RKO (cell line): ENCODE measurements around the gene KMT2B.
"Not testable (repeated sequence)": the region's sequence is repeated elsewhere in the genome, so short reads cannot be mapped to it uniquely, and the experiment has no call there.

Experiments
- DNase-seq: peaks from one replicate; pipeline ENCODE4 v3.0.0-alpha.2; 2016; ENCODE audit warnings: low spot score

KMT2B gene

DNA sequence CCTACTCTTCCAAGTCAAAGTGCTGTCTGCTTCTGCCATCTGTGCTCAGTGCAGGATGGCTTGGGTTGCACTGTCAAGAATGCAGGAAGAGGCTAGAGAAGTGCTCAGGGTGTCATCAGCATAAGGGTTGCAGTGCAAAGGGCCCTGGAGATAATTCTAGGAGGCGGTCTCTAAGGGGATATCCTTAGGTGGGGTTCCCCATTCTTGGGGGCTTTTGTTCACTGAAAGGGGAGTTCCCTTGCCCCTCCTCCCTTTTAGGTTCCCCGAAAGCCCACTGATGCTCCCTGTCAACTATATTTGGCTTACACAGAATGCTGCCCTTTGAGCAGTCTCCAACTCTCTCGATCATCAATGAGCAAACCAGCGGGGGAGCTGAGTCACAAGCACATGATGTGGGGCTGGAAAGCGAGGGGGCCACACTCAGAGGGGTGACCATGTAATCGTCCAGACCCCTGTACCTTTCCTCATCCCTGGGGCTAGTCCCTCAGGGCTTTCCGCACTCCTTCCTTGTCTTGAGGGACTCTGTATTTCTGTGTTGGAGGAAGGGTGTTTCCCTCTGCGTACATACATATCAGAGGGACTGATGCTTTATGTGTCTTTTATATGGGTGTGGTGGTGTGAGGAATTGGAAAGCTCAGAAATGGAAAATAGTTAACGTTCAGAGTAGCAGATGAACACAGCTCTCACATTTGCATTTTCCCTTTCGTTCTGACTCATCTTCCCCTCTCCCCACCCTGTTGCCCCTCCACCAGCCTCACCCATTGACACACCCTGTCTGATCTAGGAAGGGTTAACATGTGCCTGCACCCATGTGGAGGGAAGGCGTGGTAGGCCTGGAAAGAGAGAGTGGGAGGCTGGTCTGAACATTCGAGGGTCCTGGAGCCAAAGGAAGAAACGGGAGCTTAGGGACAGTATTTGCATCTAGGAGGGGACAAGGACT lies 6.7 kb upstream of the KMT2B start:
- DNase-seq = no peak

DNA sequence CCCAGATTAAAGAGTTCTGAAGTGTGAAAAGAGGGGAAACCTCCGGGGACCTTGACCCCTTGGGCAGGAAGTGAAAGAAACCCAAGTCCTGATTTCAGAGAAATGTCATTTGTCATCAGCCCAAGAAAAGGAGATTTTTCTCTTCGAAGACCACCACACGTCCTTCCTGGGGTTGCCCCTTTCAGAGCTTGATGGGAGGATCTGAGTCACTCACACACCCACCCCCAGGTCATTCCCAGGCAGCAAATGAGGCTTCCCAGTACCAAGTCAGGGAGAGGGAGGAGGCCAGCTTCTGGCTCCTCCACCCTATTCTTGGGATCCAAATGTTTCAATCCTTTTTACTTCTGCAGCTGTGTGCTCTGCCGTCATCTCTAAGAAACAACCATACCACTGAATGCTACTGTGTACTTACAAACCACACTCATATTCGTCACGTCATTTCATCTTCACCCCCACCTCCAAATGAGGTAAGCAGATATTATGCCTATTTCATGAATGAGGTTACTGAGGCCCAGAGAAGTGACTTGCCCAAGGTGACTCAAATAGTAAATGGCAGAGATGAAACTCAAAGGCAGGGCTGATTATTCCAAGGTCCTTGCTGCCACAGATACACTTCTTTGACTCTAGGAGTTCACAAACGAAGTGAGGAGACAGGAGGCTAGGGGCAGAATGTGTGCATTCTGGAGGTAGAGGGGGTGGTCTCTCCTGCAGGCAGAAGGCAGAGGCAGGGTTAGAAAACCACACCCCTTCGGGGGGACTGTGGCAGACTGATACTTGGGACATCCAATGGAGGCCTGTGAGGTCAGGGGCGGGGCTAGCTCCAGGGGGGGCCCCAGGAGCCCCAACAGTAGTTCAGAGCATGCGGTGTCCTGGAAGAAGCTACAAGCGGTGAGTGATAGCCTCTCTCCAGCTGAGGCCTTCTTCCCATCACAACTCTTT lies 5.0 kb upstream of the KMT2B start:
- no peak for DNase-seq

DNA sequence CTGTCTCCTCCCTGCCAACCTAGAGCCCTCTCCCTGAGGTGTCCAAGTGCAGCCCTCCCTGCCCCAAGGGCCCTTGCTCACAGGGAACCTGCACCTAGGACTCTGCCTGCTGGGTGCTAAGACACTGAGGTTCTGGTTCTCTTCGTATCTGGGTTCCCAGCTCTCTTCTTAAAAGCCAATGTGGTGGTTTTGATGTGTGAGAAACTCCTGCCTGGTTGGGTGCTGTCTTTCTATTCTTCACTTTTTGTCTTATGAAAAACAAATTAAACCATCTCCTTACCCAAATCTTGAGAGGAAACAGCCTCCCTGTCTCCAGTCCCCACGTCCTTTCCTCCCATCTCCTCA lies 4.3 kb upstream of the KMT2B start:
- no peak for DNase-seq

DNA sequence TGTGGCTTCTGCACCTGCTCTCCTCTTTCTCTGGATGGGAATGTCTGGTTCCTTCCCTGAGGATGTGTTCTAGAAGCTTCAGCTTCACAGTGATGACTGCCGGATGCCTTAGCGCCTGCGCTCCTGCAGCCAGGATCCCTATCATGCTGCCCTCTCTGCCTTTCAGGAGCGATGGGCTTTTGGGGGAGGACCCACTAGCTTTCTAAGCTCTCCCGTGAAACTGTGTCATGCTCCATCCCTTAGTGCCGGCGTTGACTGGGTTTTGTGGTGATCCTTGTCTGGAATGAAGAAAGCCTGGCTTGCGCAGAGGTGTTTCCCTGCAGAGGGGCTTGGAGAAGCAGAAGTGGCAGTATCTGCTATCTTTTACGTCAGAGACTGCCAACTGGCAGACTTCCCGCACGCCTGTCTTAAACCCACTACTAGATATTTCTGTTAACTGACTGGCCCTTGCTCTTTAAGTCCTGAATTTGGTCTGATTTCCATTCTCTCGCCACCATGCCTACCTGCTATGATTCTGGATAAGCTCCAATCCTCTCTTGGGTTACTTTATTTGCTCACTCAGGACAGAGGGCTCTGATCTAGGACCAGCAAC lies 3.8 kb upstream of the KMT2B start:
- DNase-seq = no peak

DNA sequence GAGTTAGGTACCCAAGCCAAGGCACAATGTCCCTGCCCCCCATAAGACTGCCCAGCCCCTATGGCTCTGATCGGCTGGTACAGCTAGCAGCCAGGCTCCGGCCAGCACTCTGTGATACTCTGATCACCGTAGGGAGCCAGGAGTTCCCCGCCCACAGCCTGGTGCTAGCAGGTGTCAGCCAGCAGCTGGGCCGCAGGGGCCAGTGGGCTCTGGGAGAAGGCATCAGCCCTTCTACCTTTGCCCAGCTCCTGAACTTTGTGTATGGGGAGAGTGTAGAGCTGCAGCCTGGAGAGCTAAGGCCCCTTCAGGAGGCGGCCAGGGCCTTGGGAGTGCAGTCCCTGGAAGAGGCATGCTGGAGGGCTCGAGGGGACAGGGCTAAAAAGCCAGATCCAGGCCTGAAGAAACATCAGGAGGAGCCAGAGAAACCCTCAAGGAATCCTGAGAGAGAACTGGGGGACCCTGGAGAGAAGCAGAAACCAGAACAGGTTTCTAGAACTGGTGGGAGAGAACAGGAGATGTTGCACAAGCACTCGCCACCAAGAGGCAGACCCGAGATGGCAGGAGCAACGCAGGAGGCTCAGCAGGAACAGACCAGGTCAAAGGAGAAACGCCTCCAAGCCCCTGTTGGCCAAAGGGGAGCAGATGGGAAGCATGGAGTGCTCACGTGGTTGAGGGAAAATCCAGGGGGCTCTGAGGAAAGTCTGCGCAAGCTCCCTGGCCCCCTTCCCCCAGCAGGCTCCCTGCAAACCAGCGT lies 3.0 kb upstream of the KMT2B start:
- DNase-seq = no peak

DNA sequence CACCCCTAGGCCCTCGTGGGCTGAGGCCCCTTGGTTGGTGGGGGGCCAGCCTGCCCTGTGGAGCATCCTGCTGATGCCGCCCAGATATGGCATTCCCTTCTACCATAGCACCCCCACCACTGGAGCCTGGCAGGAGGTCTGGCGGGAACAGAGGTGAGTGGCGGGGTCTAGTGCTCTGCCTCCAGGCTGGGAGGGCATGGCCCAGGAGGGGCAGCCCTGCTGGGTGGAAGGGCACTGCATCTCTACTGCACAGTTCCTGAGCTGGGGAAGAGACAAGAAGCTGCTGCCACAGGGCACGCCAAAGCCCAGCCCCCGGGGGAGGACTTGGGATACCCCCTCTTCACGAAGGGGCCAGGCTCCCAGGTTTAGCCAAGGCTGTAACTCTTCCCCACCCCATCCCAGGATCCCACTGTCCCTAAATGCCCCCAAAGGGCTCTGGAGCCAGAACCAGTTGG lies 2.4 kb upstream of the KMT2B start:
- DNase-seq = no peak

DNA sequence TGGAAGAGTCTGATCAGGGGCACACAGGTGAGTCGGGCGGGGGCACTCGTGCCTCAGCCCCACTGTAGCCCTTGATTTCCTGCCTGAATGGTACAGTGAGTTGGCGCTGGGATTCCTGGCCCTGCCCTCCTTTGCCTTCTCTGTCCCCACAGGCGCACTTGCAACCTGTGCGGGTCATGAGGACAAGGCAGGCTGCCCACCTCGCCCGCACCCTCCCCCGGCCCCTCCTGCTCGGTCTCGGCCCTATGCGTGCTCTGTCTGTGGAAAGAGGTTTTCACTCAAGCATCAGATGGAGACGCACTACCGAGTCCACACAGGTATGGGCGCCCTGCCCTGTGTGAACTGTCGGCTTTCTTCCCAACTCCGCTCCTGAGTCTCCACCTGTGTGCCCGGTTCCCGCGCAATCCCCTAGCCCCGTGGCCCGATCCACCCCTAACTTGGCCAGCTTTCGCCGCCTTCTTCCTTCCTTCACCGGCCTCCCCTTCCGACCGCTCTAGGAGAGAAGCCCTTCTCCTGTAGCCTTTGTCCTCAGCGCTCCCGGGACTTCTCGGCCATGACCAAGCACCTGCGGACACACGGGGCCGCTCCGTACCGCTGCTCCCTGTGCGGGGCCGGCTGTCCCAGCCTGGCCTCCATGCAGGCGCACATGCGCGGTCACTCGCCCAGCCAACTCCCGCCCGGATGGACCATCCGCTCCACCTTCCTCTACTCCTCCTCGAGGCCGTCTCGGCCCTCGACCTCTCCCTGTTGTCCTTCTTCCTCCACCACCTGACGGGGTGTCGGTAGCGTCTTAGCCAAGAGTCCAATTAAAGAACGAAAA lies 1.6 kb upstream of the KMT2B start:
- DNase-seq = no peak

DNA sequence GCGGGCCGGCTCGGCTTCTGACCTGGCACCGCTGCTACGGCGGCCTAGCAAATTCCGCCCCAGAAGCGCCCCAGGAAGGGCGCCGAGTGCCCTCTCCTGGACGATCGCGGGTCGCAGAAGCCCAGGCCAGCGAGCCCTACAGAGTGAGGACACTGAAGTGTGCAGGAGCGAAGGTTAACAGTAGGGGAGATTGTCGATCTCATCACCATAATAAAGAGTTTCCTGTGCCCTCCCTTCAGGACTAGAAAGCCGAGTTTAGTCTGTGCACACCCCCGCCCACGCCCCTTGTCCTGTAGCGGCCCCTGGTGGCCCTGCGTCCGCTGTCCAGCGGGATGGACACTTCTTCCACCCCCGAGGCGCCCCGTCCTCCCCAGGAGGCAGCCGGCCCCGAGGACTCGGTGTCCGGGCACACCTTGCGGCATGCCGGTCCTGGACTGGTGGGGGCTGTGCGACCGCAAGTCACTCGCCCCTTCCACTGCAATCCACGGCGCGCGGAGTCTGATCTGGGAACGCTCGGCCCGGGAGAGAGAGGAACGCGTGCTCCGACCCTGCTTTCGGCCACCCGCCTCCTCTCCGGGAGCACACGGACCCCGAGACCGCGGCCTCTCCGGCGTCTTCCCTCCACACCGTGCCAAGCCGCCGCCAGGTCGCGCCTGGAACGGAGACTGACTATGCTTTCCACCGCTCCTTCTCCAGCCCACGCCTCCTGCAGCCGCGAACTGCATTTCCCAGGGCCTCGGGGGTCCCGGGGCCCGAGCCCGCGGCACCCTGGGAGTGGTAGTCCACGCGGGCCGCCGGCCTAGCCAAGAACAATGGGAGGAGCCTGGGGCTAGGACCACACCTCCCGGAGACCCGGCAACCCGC lies 770 bp upstream of the KMT2B start:
- peak; percentile 96 for DNase-seq

DNA sequence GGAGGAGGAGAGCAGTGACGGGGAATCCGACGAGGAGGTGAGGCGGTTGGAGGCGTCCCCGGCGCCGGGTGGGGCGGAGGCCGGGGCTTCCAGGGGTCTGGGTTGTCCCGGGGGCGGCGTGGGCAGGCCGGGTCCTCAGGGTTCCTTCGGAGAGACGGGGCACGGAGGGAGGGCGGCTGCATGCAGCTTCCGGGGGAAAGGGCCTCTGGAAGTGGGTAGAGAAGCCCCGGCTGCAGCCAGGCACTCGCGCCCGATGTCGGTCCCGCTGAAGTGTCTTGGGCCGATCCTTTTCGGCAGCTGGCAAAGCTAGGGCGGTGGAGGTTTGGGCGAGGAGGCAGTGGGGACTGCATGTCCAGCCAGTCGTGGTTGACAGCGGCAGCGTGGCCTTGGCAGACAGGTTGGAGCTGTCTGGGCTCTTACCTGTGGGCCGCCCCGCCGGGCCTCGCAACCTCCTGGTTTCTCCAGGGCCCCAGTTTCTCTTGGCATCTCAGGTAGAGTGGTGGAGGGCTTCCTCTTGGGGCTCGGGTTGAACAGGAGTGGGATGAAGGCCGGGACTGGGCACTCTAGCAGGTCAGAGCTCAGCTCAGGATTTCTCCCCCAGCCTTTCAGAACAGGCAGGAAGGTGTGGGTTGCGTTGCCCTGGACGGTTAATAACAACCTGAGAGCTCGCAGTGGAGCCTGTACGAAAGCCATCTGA lies 690 bp downstream of the KMT2B start:
- DNase-seq = peak; percentile 24

DNA sequence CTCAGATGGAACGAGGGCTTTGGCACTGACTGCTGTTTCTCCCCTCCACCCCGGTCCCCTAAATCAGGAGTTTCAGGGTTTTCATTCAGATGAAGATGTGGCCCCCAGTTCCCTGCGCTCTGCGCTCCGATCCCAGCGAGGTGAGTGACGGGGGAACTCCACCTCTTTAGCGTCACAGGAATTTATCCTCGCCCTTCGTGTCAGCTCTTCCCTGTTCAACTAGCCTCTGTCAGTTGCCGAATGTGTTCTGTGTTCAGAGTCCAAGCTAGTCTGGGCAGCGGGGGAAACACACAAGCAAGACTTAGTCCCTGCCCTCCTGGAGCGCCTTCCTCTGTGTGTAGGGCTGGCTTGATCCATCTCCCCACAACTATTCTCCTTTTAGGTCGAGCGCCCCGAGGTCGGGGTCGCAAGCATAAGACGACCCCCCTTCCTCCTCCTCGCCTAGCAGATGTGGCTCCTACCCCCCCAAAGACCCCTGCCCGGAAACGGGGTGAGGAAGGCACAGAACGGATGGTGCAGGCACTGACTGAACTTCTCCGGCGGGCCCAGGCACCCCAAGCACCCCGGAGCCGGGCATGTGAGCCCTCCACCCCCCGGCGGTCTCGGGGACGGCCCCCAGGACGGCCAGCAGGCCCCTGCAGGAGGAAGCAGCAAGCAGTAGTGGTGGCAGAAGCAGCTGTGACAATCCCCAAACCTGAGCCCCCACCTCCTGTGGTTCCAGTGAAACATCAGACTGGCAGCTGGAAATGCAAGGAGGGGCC lies 1.8 kb downstream of the KMT2B start:
- DNase-seq = no peak

DNA sequence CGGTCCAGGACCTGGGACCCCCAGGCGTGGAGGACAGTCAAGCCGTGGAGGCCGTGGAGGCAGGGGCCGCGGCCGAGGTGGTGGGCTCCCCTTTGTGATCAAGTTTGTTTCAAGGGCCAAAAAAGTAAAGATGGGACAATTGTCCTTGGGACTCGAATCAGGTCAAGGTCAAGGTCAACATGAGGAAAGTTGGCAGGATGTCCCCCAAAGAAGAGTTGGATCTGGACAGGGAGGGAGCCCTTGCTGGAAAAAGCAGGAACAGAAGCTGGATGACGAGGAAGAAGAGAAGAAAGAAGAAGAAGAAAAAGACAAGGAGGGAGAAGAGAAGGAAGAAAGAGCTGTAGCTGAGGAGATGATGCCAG lies 2.3 kb downstream of the KMT2B start:
- no peak for DNase-seq

DNA sequence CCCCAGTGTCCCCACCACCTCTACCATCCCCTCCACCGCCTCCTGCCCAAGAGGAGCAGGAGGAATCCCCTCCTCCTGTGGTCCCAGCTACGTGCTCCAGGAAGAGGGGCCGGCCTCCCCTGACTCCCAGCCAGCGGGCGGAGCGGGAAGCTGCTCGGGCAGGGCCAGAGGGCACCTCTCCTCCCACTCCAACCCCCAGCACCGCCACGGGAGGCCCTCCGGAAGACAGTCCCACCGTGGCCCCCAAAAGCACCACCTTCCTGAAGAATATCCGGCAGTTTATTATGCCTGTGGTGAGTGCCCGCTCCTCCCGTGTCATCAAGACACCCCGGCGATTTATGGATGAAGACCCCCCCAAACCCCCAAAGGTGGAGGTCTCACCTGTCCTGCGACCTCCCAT lies 2.8 kb downstream of the KMT2B start:
- no peak for DNase-seq

DNA sequence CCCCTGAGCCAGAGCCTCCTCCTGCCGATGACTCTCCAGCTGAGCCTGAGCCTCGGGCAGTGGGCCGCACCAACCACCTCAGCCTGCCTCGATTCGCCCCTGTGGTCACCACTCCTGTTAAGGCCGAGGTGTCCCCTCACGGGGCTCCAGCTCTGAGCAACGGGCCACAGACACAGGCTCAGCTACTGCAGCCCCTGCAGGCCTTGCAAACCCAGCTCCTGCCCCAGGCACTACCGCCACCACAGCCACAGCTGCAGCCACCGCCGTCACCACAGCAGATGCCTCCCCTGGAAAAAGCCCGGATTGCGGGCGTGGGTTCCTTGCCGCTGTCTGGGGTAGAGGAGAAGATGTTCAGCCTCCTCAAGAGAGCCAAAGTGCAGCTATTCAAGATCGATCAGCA lies 3.6 kb downstream of the KMT2B start:
- DNase-seq = no peak

DNA sequence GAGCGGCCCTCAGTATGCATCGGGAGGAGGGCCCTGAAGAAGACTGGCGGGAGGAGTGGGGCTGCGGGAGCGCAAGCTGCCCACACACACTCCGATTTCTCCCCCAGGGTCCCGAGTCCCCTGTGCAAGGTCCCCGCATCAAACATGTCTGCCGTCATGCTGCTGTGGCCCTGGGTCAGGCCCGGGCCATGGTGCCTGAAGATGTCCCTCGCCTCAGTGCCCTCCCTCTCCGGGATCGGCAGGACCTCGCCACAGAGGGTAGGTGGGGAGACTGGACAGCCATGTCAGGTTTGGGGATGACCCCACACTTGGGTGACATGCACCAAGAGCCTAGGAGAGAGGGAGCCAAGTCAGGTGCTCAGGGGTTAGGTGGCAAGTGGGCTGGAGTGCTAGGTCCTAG lies 4.7 kb downstream of the KMT2B start:
- no peak for DNase-seq

DNA sequence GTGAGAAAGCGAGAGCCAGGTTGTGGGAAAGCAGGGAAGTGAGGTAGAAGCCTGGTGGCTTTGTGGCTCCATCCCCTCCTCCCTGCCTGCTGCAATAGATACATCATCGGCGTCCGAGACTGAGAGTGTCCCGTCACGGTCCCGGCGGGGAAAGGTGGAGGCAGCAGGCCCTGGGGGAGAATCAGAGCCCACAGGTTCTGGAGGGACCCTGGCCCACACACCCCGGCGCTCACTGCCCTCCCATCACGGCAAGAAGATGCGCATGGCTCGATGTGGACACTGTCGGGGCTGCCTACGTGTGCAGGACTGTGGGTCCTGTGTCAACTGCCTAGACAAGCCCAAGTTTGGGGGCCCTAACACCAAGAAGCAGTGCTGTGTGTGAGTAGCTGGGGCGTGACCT lies 5.1 kb downstream of the KMT2B start:
- no peak for DNase-seq

DNA sequence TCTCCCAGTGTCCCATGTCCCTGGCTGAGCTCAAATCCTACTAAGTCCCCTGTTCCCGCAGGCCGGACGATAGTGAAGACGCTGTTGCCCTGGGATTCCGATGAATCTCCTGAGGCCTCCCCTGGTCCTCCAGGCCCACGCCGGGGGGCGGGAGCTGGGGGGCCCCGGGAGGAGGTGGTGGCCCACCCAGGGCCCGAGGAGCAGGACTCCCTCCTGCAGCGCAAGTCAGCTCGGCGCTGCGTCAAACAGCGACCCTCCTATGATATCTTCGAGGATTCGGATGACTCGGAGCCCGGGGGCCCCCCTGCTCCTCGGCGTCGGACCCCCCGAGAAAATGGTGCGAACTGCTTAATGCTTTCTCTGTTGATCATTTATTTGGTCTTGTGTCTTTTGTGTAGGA lies 5.9 kb downstream of the KMT2B start:
- DNase-seq = no peak

DNA sequence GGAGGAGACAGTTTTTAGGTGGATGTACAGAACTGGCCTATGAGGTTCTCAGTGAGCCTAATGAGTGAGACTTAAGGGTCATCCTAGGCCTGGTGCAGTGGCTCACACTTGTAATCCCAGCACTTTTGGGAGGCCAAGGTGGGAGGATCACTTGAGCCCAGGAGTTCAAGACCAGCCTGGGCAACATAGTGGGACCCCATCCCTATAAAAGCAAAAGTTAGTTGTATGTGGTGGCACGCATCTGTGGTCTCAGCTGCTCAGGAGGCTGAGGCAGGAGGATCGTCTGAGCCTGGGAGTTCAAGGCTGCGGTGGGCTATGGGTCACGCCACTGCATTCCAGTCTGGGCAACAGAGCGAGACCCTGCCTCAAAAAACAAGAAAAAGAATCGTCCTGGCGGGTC lies 6.3 kb downstream of the KMT2B start:
- DNase-seq = not testable (repeated sequence)

DNA sequence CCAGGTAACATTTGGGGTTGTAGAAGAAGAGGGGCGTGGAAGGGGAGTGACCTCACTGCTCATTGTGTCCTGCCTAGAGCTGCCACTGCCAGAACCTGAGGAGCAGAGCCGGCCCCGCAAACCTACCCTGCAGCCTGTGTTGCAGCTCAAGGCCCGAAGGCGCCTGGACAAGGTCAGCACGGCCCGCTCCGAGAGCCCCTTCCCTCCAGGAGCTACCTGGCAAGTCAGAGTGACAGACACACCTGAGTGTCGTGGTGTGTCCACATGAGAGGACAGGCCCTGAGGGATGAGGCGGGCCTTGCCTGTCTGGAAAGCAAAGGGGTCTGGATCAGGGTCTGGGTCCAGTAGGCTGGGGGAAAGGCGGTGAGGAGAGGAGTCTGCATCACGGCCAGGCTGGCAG lies 6.8 kb downstream of the KMT2B start:
- no peak for DNase-seq
